Mesodermal cell (in vitro differentiated cells): ENCODE results near the gene MED27.
"Not testable (repeated sequence)": the region's sequence is repeated elsewhere in the genome, so short reads cannot be mapped to it uniquely, and the experiment has no call there.

Experiments
- H3K27ac ChIP-seq: 2 replicates; pipeline ENCODE4 v1.7.0; 2013; ENCODE audit warnings: mild to moderate bottlenecking, low read depth, low read length, moderate library complexity; ENCODE audit not compliant: severe bottlenecking
- H3K36me3 ChIP-seq: 2 replicates; pipeline ENCODE4 v1.7.1; 2013; ENCODE audit warnings: mild to moderate bottlenecking, low read length, moderate library complexity; ENCODE audit not compliant: control insufficient read depth, insufficient read depth
- H3K4me1 ChIP-seq: one replicate; pipeline ENCODE4 v1.7.1; 2013; ENCODE audit warnings: mild to moderate bottlenecking, low read length; ENCODE audit not compliant: insufficient read depth, control insufficient read depth, poor library complexity, severe bottlenecking
- H3K4me3 ChIP-seq: 2 replicates; pipeline ENCODE4 v1.7.0; 2013; ENCODE audit warnings: low read length, control low read depth, mild to moderate bottlenecking; ENCODE audit not compliant: insufficient read depth, poor library complexity, severe bottlenecking; ENCODE audit errors: extremely low read depth
- H3K9me3 ChIP-seq: 2 replicates; pipeline ENCODE4 v1.7.1; 2013; ENCODE audit warnings: mild to moderate bottlenecking, low read length, moderate library complexity; ENCODE audit not compliant: control insufficient read depth
- WGBS, 2 experiments: methylation state at CpG; one replicate each; pipeline ENCODE4 v1.1.5; 2013; ENCODE audit warnings: missing lambda C conversion rate in 2 of 2; ENCODE audit not compliant: insufficient coverage in 2 of 2; 5-methylcytosine and 5-hydroxymethylcytosine counted together

Gene MED27

GRCh38 chr9:131921635-131922034 lies 158.0 kb downstream of the MED27 start:
- not testable (repeated sequence) for H3K9me3 ChIP-seq, H3K4me1 ChIP-seq, H3K27ac ChIP-seq, H3K4me3 ChIP-seq, H3K36me3 ChIP-seq
- WGBS, 2 experiments: 100% methylated on average over 1 to 2 of the region's 5 CpGs

- Histone ChIP-seq H3K4me1 (no peaks in the 10 kb centered on the region), H3K4me3 (no peak overlapping the region), H3K27ac (no peak overlapping the region), H3K9me3 (no peaks in the 10 kb centered on the region), H3K36me3 (no peaks in the 10 kb centered on the region)
- WGBS, 2 experiments: 83 to 100% methylated on average over 1 of the region's 1 CpG
These were observed 160.5 kb downstream of the MED27 start for GRCh38 chr9:131919216-131919615.

GRCh38 chr9:131918481-131918880 lies 161.2 kb downstream of the MED27 start:
- WGBS, 2 experiments: 92 to 100% methylated on average over 2 to 5 of the region's 5 CpGs

GRCh38 chr9:131917009-131917408 lies 162.7 kb downstream of the MED27 start:
- Histone ChIP-seq H3K4me1 (no peaks in the 10 kb centered on the region), H3K36me3 (no peaks in the 10 kb centered on the region), H3K27ac (no peak overlapping the region), H3K9me3 (no peaks in the 10 kb centered on the region), H3K4me3 (no peak overlapping the region)
- WGBS, 2 experiments: 80 to 100% methylated on average over 1 of the region's 2 CpGs

More at GRCh38 chr9:131918481-131918880, 161.2 kb downstream of the MED27 start:
- H3K9me3 ChIP-seq: no peaks in the 10 kb centered on the region
- H3K4me1 ChIP-seq: no peaks in the 10 kb centered on the region
- H3K36me3 ChIP-seq: no peaks in the 10 kb centered on the region
- H3K4me3 ChIP-seq: no peak overlapping the region
- H3K27ac ChIP-seq: no peak overlapping the region

GRCh38 chr9:131915181-131915580 lies 164.5 kb downstream of the MED27 start:
- 100% methylated on average over 1 of the region's 2 CpGs; no CpG with 5 or more reads in 1 of the 2 experiments for WGBS, 2 experiments
- Histone ChIP-seq H3K4me1 (no peaks in the 10 kb centered on the region), H3K4me3 (no peak overlapping the region), H3K27ac (no peak overlapping the region), H3K36me3 (no peaks in the 10 kb centered on the region), H3K9me3 (no peaks in the 10 kb centered on the region)

GRCh38 chr9:131912671-131913070 lies 167.0 kb downstream of the MED27 start:
- 100% methylated on average over 1 of the region's 3 CpGs; no CpG with 5 or more reads in 1 of the 2 experiments for WGBS, 2 experiments
- Histone ChIP-seq H3K4me3 (no peak overlapping the region), H3K27ac (no peak overlapping the region), H3K36me3 (no peaks in the 10 kb centered on the region), H3K9me3 (no peaks in the 10 kb centered on the region), H3K4me1 (no peaks in the 10 kb centered on the region)

- Histone ChIP-seq H3K4me1 (no peaks in the 10 kb centered on the region), H3K4me3 (no peak overlapping the region), H3K27ac (no peak overlapping the region), H3K9me3 (no peaks in the 10 kb centered on the region), H3K36me3 (no peaks in the 10 kb centered on the region)
- WGBS, 2 experiments: 80 to 100% methylated on average over 1 of the region's 1 CpG
These were observed 167.6 kb downstream of the MED27 start for GRCh38 chr9:131912069-131912468.

- no peaks in the 10 kb centered on the region for H3K36me3 ChIP-seq
- H3K9me3 ChIP-seq: no peaks in the 10 kb centered on the region
- no peak overlapping the region for H3K4me3 ChIP-seq
- no peak overlapping the region for H3K27ac ChIP-seq
- no peaks in the 10 kb centered on the region for H3K4me1 ChIP-seq
- 44 to 53% methylated on average over 4 to 7 of the region's 7 CpGs for WGBS, 2 experiments
These were observed 169.1 kb downstream of the MED27 start for GRCh38 chr9:131910572-131910971.

- H3K36me3 ChIP-seq: no peaks in the 10 kb centered on the region
- 87 to 94% methylated on average over 3 of the region's 3 CpGs for WGBS, 2 experiments
These were observed 174.5 kb downstream of the MED27 start for GRCh38 chr9:131905144-131905543.

GRCh38 chr9:131899296-131900228 lies 180.1 kb downstream of the MED27 start:
- Histone ChIP-seq H3K36me3 (no peaks in the 10 kb centered on the region), H3K27ac (no peak overlapping the region), H3K4me3 (no peak overlapping the region), H3K4me1 (no peaks in the 10 kb centered on the region), H3K9me3 (no peaks in the 10 kb centered on the region)
- 66 to 75% methylated on average over 17 to 18 of the region's 20 CpGs for WGBS, 2 experiments

More at GRCh38 chr9:131905144-131905543, 174.5 kb downstream of the MED27 start:
- H3K4me1 ChIP-seq: no peaks in the 10 kb centered on the region
- H3K4me3 ChIP-seq: no peak overlapping the region
- no peaks in the 10 kb centered on the region for H3K9me3 ChIP-seq
- H3K27ac ChIP-seq: no peak overlapping the region

- Histone ChIP-seq H3K4me1 (no peaks in the 10 kb centered on the region), H3K9me3 (no peaks in the 10 kb centered on the region), H3K36me3 (peaks cover 7% of the 10 kb centered on the region), H3K27ac (no peak overlapping the region), H3K4me3 (no peak overlapping the region)
- 33 to 54% methylated on average over 3 to 6 of the region's 9 CpGs for WGBS, 2 experiments
These were observed 186.7 kb downstream of the MED27 start for GRCh38 chr9:131892902-131893500.
